HG03039 (cell line): Measurements from ENCODE around the gene MAST4.

Experiments
- ATAC-seq: cut with Tn5 transposase; IDR thresholded peaks from one replicate; pipeline ENCODE4 v1.9.1; 2021; ENCODE audit warnings: mild to moderate bottlenecking, moderate library complexity; ENCODE audit not compliant: unreplicated experiment

The MAST4 gene

GRCh38 chr5:66867618-66868322, 271.6 kb downstream of the MAST4 start:
- ATAC-seq, result no peak

- no peak for ATAC-seq
Measured at GRCh38 chr5:66869347-66869746, 273.2 kb downstream of the MAST4 start.

- no peak for ATAC-seq
Measured at GRCh38 chr5:66870708-66871107, 274.5 kb downstream of the MAST4 start.

- no peak for ATAC-seq
Measured at GRCh38 chr5:66871651-66872050, 275.5 kb downstream of the MAST4 start.

- no peak for ATAC-seq
Measured at GRCh38 chr5:66872736-66873331, 276.6 kb downstream of the MAST4 start.

- no peak for ATAC-seq
Measured at GRCh38 chr5:66874004-66874403, 277.8 kb downstream of the MAST4 start.

GRCh38 chr5:66875315-66875714, 279.1 kb downstream of the MAST4 start:
- no peak for ATAC-seq

GRCh38 chr5:66876266-66876807, 280.1 kb downstream of the MAST4 start:
- no peak for ATAC-seq

- ATAC-seq, result no peak
Measured at GRCh38 chr5:66877843-66878242, 281.6 kb downstream of the MAST4 start.

- no peak for ATAC-seq
Measured at GRCh38 chr5:66880401-66880800, 284.2 kb downstream of the MAST4 start.

- no peak for ATAC-seq
Measured at GRCh38 chr5:66881480-66882161, 285.4 kb downstream of the MAST4 start.

- peak; percentile 79 for ATAC-seq
Measured at GRCh38 chr5:66882606-66883227, 286.5 kb downstream of the MAST4 start.

- ATAC-seq, result no peak
Measured at GRCh38 chr5:66884564-66885243, 288.5 kb downstream of the MAST4 start.

GRCh38 chr5:66886941-66887340, 290.7 kb downstream of the MAST4 start:
- ATAC-seq, result no peak

- no peak for ATAC-seq
Measured at GRCh38 chr5:66888613-66889012, 292.4 kb downstream of the MAST4 start.

GRCh38 chr5:66889056-66889455, 292.9 kb downstream of the MAST4 start:
- ATAC-seq, result no peak

GRCh38 chr5:66889524-66889923, 293.3 kb downstream of the MAST4 start:
- ATAC-seq, result no peak

GRCh38 chr5:66891184-66891925, 295.2 kb downstream of the MAST4 start:
- no peak for ATAC-seq

- no peak for ATAC-seq
Measured at GRCh38 chr5:66892716-66893115, 296.5 kb downstream of the MAST4 start.
